Measurements from ENCODE around the gene IDH2. TPM values are rescaled to one million over a fixed set of nuclear protein-coding genes. Genes with fewer than 3 reads are reported as not detected.

Gene IDH2
- total RNA-seq, 2 donors from 2014 or later = 110 to 185 TPM

GRCh38 chr15:90056529-90056928 lies 45.7 kb downstream of the IDH2 start:
- no peak for ATAC-seq
- intact Hi-C loops (cut with DNase I, micrococcal nuclease) = no loop called here
- no peak for DNase-seq

DNA sequence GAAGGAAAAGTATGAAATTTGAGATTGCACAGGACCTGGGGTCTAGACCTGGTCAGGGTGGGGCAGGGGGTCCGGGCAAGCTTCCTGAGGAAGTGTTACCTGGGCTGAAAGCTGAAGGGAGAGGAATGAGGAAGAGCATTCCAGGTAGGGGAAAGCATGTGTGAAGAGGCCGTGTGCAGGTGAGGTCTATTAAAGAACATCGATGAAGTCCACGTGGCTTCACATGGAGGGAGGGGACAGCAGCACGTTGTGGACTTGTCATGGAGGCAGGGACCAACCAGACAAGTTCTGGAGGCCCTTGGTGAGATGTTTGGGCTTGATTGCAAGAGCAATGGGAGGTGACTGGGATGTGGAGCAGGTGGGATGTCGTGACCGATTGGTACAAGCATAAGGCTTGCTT lies 47.1 kb downstream of the IDH2 start:
- intact Hi-C loops (cut with DNase I, micrococcal nuclease) = no loop called here
- no peak for DNase-seq
- no peak for ATAC-seq

- ATAC-seq = no peak
- intact Hi-C loops (cut with DNase I, micrococcal nuclease) = no loop called here
- no peak for DNase-seq
Measured at GRCh38 chr15:90054618-90055097, 47.6 kb downstream of the IDH2 start.

DNA sequence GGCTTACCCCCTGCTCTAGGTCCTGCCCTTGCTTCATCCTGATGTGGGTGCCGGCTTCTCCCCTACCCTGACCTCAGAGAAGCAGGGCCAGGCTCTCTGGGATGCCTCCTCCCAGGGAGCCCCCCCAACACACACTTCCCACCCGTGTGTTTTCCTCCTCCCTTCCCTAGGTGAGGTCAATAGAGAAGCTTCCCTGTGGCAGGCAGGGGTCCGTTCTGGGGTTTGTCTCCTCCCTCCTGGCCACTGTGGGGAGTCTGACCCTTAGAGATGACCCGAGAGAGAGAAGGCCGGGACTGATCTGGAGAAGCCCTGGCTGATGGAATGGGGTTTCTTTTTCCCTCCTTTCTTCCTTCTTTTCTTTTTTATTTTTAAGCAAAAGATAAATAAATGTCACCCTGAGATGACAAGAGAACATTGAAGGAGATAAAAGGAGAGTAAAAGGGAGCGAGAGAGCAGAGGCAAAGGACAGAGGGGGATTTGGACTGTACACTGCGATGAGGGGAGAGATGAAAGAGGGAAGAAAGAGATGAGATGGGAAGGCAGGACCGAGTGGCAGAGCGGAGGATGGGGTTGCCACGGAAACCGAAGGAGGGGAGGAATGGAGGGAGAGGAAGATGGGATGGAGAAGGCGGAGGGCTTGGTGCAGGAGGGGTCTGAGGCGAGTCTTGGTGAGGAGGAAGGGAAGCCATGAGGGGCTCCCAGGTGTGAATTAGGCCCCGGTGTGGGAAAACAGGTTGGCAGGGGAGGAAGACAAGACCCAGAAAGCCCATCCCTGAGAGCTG lies 48.4 kb downstream of the IDH2 start:
- ATAC-seq (no peak), DNase-seq (no peak)
- intact Hi-C loops (cut with DNase I, micrococcal nuclease) = no loop called here

DNA sequence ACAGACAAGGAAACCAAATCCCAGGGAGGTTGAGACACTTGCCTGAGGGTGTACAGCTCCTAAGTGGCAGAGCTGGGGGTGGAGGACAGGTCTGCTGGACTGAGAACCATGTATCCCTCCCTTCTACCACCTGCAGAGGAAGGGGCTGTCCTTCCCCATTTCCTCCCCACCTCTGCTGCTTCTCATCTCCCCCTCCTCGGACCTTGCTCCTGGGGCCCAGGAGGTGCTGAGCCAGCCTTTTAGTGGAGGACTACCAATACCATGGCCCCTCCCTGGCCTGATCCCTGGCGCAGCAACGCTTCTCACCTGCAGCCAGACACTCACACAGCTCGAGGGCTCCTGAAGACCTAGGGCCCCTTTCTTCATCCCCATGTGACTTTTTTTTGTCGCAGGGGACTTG lies 50.4 kb downstream of the IDH2 start:
- ATAC-seq (no peak), DNase-seq (no peak)
- intact Hi-C loops (cut with DNase I, micrococcal nuclease) = no loop called here

- ATAC-seq = no peak
- intact Hi-C loops (cut with DNase I, micrococcal nuclease) = no loop called here
- no peak for DNase-seq
Measured at GRCh38 chr15:90049666-90050604, 52.3 kb downstream of the IDH2 start.

DNA sequence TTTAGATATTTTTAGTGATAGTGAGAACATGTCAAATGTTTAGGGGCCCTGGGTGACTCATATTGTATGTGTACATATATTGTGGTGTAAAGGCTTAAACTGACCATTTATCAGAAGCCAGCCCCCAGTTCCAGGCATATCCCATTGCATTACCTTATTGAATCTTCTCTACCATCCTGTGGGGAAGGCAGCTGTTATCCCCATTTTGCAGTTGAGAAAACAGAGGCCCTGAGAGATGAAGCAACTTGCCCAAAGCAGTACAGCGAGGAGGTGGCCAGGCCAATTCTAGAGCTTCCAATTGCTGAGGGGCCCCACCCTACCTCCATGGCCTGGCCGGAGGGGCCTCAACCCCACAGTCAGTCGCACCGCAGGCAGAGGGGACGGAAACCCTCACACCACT lies 53.2 kb downstream of the IDH2 start:
- intact Hi-C loops (cut with DNase I, micrococcal nuclease) = no loop called here
- ATAC-seq = no peak
- DNase-seq = no peak

GRCh38 chr15:90047956-90048575 lies 54.2 kb downstream of the IDH2 start:
- ATAC-seq (no peak), DNase-seq (no peak)
- intact Hi-C loops (cut with DNase I, micrococcal nuclease) = no loop called here

DNA sequence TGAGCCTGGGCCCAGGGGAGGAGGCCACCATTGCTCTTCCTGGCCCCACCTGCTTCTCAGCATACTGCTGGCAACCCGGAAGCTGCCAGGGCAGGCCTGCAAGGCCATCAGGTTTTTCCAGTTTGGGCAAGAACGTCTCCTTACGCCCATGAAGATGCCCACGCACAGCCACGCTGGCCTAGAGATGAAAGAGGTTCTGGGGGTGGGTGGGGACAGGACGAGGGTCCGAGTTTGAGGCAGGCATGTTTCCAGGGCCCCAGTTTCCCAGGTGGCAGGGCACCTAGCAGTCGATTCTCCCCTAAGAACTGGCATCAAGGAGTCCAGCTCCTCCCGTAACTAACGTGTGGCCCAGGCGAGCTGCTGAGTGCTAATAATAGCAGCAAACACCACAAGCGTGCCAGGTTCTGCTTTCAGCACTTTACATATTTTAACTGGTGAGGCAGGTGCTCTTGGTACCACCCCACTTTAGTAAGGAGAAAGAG lies 55.3 kb downstream of the IDH2 start:
- intact Hi-C loops (cut with DNase I, micrococcal nuclease) = no loop called here

DNA sequence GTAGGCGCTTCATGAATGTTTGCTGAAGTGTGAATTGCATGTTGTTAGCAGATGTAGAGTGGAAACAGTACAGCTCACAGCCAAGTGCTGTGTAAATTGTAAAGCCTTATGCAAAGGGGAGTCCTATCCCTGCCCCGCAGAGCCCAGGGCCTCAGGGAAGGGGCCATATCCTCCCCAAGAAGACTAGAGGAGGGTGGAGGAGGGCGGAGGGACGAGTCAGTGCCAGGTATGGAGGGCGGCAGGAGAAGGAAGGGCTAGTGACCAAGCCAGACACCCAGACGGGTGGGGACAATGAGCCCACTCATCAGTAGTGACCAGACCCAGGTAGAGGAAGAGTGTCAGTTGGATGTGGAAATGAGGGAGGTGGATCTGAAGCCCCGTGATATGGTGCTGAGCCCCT lies 56.0 kb downstream of the IDH2 start:
- DNase-seq (no peak), ATAC-seq (peak; percentile 7)
- intact Hi-C loops (cut with DNase I, micrococcal nuclease) = no loop called here

More for the DNA sequence above, 55.3 kb downstream of the IDH2 start:
- peak; percentile 73 to 88 for DNase-seq
- peak; percentile 91 for ATAC-seq

DNA sequence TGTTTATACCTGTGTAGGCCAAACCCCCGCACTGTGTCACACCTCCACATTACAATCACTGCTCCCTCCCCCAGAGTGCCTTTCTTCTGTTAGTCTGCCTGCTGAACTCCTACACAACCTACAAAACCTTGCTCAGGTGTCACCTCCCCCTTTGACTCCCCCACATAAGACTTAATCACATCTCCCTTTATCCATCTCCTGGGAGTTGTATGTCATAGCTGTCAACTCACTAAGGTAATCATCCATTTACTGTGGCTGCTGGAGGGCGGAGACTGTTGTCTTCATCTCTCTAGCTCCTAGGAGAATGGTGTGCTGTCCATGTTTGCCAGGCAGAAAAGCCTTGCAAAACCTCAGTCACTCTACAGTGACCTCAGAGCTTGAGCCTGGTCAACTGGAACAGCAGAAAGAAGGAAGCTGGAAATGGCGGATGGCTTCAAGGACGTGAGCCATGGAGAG lies 57.3 kb downstream of the IDH2 start:
- DNase-seq = no peak
- intact Hi-C loops (cut with DNase I, micrococcal nuclease) = no loop called here
- ATAC-seq = no peak

DNA sequence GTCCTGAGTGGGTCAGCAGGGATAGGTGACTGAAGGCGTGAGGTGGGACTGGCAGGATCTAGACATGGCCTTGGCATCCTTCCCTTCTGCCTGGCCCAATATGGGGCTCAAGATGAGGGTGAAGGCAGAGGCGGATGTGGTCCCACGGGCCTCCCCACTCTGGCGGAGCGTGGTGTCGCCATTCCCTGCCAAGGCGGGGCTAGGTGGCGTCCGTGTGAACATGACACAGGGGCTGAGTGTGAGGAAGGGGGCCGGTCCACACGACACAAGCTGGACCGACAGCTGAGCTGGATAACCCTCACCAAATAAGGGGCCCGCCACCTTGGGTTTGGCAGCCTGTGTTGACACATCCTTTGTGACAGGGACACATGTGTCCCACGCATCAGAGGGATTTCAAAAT lies 58.1 kb downstream of the IDH2 start:
- ATAC-seq (no peak), DNase-seq (no peak)
- intact Hi-C loops (cut with DNase I, micrococcal nuclease) = no loop called here

- DNase-seq (no peak), ATAC-seq (no peak)
- intact Hi-C loops (cut with DNase I, micrococcal nuclease) = no loop called here
Measured at GRCh38 chr15:90043530-90044010, 58.7 kb downstream of the IDH2 start.

DNA sequence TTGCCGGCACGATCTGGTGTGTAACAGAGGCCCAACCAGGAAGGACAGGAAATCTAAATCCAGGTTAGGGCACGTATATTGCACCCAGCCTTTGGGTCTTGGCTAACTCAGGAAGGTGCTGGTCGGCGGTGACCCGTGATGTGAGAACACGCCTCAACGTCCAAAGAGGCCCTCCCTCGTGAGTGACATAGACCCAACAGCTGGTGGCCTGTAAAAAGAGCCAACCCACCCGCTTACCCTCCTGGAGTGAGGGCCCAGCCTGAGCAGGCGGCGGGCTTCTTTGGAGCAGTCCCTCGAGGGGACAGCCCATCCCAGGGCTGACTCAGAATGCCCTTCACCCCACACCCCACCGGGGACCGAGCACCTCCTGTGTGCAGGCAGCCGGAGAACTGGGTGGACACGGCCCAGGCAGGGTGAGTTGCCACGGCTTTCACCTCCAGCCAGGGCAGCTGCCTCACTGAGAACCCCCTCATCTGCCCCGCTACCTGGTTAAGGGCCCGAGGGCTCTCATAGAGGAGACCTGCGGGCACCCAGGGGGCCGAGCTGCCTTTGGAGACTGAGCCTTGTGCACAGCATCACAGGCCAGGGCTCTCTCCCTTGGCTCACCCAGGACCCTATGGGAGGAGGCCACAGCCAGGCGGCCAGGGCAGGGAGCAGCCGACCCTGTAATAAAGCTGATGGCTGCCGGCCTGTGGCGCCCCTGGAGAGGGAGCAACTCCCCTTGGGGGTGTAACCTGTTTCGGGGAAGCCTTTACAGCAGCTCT lies 59.3 kb downstream of the IDH2 start:
- DNase-seq (no peak), ATAC-seq (no peak)
- intact Hi-C loops (cut with DNase I, micrococcal nuclease) = no loop called here

DNA sequence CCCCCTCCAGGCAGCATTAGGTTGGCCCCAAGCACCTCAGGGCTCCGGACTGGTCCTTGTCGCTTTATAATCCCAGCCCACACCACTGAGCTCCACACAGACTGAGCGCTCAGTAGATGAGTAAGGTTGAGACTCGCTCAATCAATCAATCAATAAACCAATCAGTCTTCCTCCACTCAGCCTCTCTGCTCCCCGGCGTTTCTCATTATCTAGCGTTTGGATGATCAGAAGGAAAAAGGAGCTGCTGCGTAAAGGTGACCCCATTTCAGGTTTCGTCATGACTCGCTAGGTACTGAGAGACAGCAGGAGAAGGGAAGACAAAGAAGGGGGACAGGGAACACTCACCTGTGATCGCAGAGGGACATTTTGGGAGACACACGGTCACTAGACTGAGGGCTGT lies 59.9 kb downstream of the IDH2 start:
- ATAC-seq = no peak
- intact Hi-C loops (cut with DNase I, micrococcal nuclease) = no loop called here

DNA sequence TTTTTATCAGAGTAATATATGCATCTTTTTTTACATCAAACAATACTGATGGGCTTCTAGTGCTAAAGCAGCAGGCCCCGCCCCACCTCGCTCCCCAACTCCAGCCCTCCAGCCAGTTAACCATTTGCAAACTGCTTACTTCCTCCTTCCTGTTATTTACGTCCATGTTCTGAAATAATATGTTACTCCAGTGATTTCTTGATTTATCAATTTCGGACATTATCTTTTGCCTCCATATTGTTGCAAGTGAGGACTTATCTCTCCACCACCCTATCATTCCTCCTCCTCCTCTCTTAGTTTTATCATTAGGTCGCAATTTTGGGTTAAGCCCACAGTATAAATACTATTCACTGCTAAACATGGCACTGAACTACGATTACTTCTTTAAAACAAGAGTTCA lies 61.6 kb downstream of the IDH2 start:
- DNase-seq (peak; percentile 66 to 68), ATAC-seq (peak; percentile 64)
- intact Hi-C loops (cut with DNase I, micrococcal nuclease) = no loop called here

More for the DNA sequence above, 59.9 kb downstream of the IDH2 start:
- DNase-seq = no peak

DNA sequence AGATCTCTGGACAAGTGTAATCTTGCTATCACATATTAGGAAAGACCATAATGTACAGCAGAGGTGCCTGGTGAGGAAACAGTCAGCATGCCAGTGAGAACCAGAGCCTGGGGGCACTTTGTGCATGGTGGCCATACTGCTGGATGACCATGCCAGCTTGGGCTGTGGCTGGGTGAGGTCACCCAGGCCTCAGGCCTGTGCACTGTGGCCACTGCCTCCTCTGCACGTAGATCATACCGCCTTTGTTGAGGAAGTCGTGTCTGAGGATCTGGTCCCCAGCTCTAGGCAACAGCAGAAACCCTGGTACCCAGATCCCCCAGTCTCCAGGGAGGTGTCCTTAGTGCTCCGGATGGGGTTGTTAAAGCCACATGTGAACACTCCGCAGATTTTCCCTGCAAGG lies 62.3 kb downstream of the IDH2 start:
- no peak for DNase-seq
- peak; percentile 16 for ATAC-seq
- intact Hi-C loops (cut with DNase I, micrococcal nuclease) = no loop called here

- intact Hi-C loops (cut with DNase I, micrococcal nuclease) = no loop called here
- ATAC-seq = no peak
Measured at GRCh38 chr15:90038632-90039095, 63.6 kb downstream of the IDH2 start.

More at GRCh38 chr15:90038632-90039095, 63.6 kb downstream of the IDH2 start:
- peak in 1 of 2 donors; percentile 12 for DNase-seq

Measured in left colon (tissue), 2 donors.